ENCODE data around the gene EIF5. TPM values are rescaled to one million over a fixed set of nuclear protein-coding genes. Genes with fewer than 3 reads are reported as not detected.

EIF5 gene
- total RNA-seq, 1 experiment from 2014 or later: 392 TPM

- TF ChIP-seq CTCF (IDR thresholded peaks at IDR 0.05; ENCODE audit: insufficient read depth in 1 of 2, low read depth in 1 of 2, low read length in 1 of 2, severe bottlenecking in 1 of 2, unreplicated experiment in 1 of 2): no peak
- no peaks in the 10 kb centered on the region for H3K27me3 ChIP-seq (replicated peaks; ENCODE audit: control insufficient read depth, insufficient read depth, low read length)
- Mint-ChIP-seq H3K27ac (ENCODE audit: unreplicated experiment) (no peak overlapping the region), H3K4me1 (ENCODE audit: low read depth, unreplicated experiment) (no peaks in the 10 kb centered on the region), H3K36me3 (ENCODE audit: insufficient read depth, unreplicated experiment) (peaks cover 18% of the 10 kb centered on the region), H3K4me3 (ENCODE audit: unreplicated experiment) (no peak overlapping the region), H3K9me3 (ENCODE audit: unreplicated experiment) (no peaks in the 10 kb centered on the region), H3K27me3 (ENCODE audit: insufficient read depth, unreplicated experiment) (peaks cover 6% of the 10 kb centered on the region)
- POLR2A ChIA-PET: interaction anchor here (0.5 to 0.6 kb wide), 2 partner anchors 12 to 28 kb away, joined by 3 to 4 read pairs; no protein-coding TSS in a partner anchor
- intact Hi-C loops (cut with micrococcal nuclease; ENCODE audit: unreplicated experiment): no loop called here
- no peaks in the 10 kb centered on the region for H3K9me3 ChIP-seq
- CTCF ChIA-PET: no interaction called here
- DNase-seq: no peak
- no peaks in the 10 kb centered on the region for H3K4me1 ChIP-seq
- no peaks in the 10 kb centered on the region for H3K36me3 ChIP-seq (ENCODE audit: control insufficient read depth, insufficient read depth, low read length)
- no peak overlapping the region for H3K4me3 ChIP-seq (ENCODE audit: low read depth, low read length)
- BruUV-seq (replicated peaks): no TSS peak
Measured at GRCh38 chr14:103329401-103330347, 4.4 kb upstream of the EIF5 start.

- Mint-ChIP-seq H3K4me3 (ENCODE audit: unreplicated experiment) (no peak overlapping the region), H3K9me3 (ENCODE audit: unreplicated experiment) (no peaks in the 10 kb centered on the region), H3K27me3 (ENCODE audit: insufficient read depth, unreplicated experiment) (peaks cover 6% of the 10 kb centered on the region), H3K4me1 (ENCODE audit: low read depth, unreplicated experiment) (peaks cover under 1% of the 10 kb centered on the region), H3K36me3 (ENCODE audit: insufficient read depth, unreplicated experiment) (peaks cover 26% of the 10 kb centered on the region), H3K27ac (ENCODE audit: unreplicated experiment) (no peak overlapping the region)
- H3K4me3 ChIP-seq (ENCODE audit: low read depth, low read length): no peak overlapping the region
- H3K9me3 ChIP-seq: no peaks in the 10 kb centered on the region
- POLR2A ChIA-PET: no interaction called here
- BruUV-seq (replicated peaks): no TSS peak
- CTCF ChIA-PET: no interaction called here
- no peaks in the 10 kb centered on the region for H3K27me3 ChIP-seq (replicated peaks; ENCODE audit: control insufficient read depth, insufficient read depth, low read length)
- intact Hi-C loops (cut with micrococcal nuclease; ENCODE audit: unreplicated experiment): no loop called here
- no peaks in the 10 kb centered on the region for H3K4me1 ChIP-seq
- no peak for TF ChIP-seq CTCF (IDR thresholded peaks at IDR 0.05; ENCODE audit: insufficient read depth in 1 of 2, low read depth in 1 of 2, low read length in 1 of 2, severe bottlenecking in 1 of 2, unreplicated experiment in 1 of 2)
- no peak for DNase-seq
- H3K36me3 ChIP-seq (ENCODE audit: control insufficient read depth, insufficient read depth, low read length): no peaks in the 10 kb centered on the region
Measured at GRCh38 chr14:103330536-103330935, 3.5 kb upstream of the EIF5 start.

- ChIA-PET CTCF (no interaction called here), POLR2A (no interaction called here)
- peak overlapping the region; percentile 96 for H3K27ac Mint-ChIP-seq (ENCODE audit: unreplicated experiment)
- H3K4me3 Mint-ChIP-seq (ENCODE audit: unreplicated experiment): peak overlapping the region; percentile 96
- H3K27me3 ChIP-seq (replicated peaks; ENCODE audit: control insufficient read depth, insufficient read depth, low read length): no peaks in the 10 kb centered on the region
- peaks cover 2% of the 10 kb centered on the region for H3K36me3 ChIP-seq (ENCODE audit: control insufficient read depth, insufficient read depth, low read length)
- H3K4me1 Mint-ChIP-seq (ENCODE audit: low read depth, unreplicated experiment): peaks cover 6% of the 10 kb centered on the region
- H3K4me3 ChIP-seq (ENCODE audit: low read depth, low read length): peak overlapping the region; percentile 89
- DNase-seq: no peak
- intact Hi-C loops (cut with micrococcal nuclease; ENCODE audit: unreplicated experiment): no loop called here
- H3K36me3 Mint-ChIP-seq (ENCODE audit: insufficient read depth, unreplicated experiment): peaks cover 39% of the 10 kb centered on the region
- H3K9me3 ChIP-seq: no peaks in the 10 kb centered on the region
- H3K4me1 ChIP-seq: peaks cover 6% of the 10 kb centered on the region; the same call in 1 of the 2 replicates
- TF ChIP-seq CTCF (IDR thresholded peaks at IDR 0.05; ENCODE audit: insufficient read depth in 1 of 2, low read depth in 1 of 2, low read length in 1 of 2, severe bottlenecking in 1 of 2, unreplicated experiment in 1 of 2): no peak
- no peaks in the 10 kb centered on the region for H3K27me3 Mint-ChIP-seq (ENCODE audit: insufficient read depth, unreplicated experiment)
- no peaks in the 10 kb centered on the region for H3K9me3 Mint-ChIP-seq (ENCODE audit: unreplicated experiment)
- no TSS peak for BruUV-seq (replicated peaks)
Measured at GRCh38 chr14:103332143-103332919, 1.7 kb upstream of the EIF5 start.
